Osteocyte (in vitro differentiated cells): ENCODE results near the gene MAP6. TPM values are rescaled to one million over a fixed set of nuclear protein-coding genes. Genes with fewer than 3 reads are reported as not detected.

ENCODE experiments used
- DNase-seq: peaks from one replicate; pipeline ENCODE4 v3.0.0; 2021; ENCODE audit warnings: mixed read lengths; ENCODE audit not compliant: unreplicated experiment; ENCODE audit errors: extremely low spot score
- H3K27ac Mint-ChIP-seq: one replicate; pipeline ENCODE4 v1.8.0; 2021; ENCODE audit warnings: mild to moderate bottlenecking, mixed read lengths; ENCODE audit not compliant: unreplicated experiment
- H3K27me3 Mint-ChIP-seq: one replicate; pipeline ENCODE4 v1.8.0; 2021; ENCODE audit warnings: mixed read lengths; ENCODE audit not compliant: unreplicated experiment
- H3K36me3 Mint-ChIP-seq: one replicate; pipeline ENCODE4 v1.8.0; 2021; ENCODE audit warnings: mixed read lengths; ENCODE audit not compliant: unreplicated experiment
- H3K4me1 Mint-ChIP-seq: one replicate; pipeline ENCODE4 v1.8.0; 2021; ENCODE audit warnings: mixed read lengths; ENCODE audit not compliant: unreplicated experiment
- H3K4me3 Mint-ChIP-seq: one replicate; pipeline ENCODE4 v1.8.0; 2021; ENCODE audit warnings: mild to moderate bottlenecking, moderate library complexity, mixed read lengths; ENCODE audit not compliant: unreplicated experiment
- H3K9me3 Mint-ChIP-seq: one replicate; pipeline ENCODE4 v1.8.0; 2021; ENCODE audit warnings: mixed read lengths; ENCODE audit not compliant: unreplicated experiment
- CTCF ChIP-seq: fragments of 200-600 bp; sonication (generic); IDR thresholded peaks from 2 replicates; pipeline ENCODE4 v1.5.0; 2021; ENCODE audit warnings: antibody characterized with exemption, mild to moderate bottlenecking, moderate library complexity
- total RNA-seq: library from RNA; stranded (reverse); gene quantifications from 2 replicates; pipeline ENCODE4 v1.2.1, GENCODE V29; 2021

MAP6 gene
- total RNA-seq, 1 donor from 2014 or later = 2.3 TPM

- DNase-seq = no peak
- H3K27me3 Mint-ChIP-seq = no peaks in the 10 kb centered on the region
- no peaks in the 10 kb centered on the region for H3K36me3 Mint-ChIP-seq
- TF ChIP-seq CTCF = no peak
- H3K27ac Mint-ChIP-seq = peak overlapping the region; percentile 91
- H3K4me3 Mint-ChIP-seq = peak overlapping the region; percentile 71
- H3K4me1 Mint-ChIP-seq = peaks cover 13% of the 10 kb centered on the region
- no peaks in the 10 kb centered on the region for H3K9me3 Mint-ChIP-seq
These were observed 84.8 kb downstream of the MAP6 start for GRCh38 chr11:75583718-75584658.

- no peaks in the 10 kb centered on the region for H3K9me3 Mint-ChIP-seq
- peak; percentile 40 for TF ChIP-seq CTCF
These were observed 85.7 kb downstream of the MAP6 start for GRCh38 chr11:75582895-75583717.

GRCh38 chr11:75582506-75582894 is 86.3 kb downstream of the MAP6 start:
- TF ChIP-seq CTCF = no peak
- Mint-ChIP-seq H3K4me3 (peak overlapping the region; percentile 71), H3K4me1 (peaks cover 13% of the 10 kb centered on the region), H3K27ac (peak overlapping the region; percentile 90), H3K27me3 (no peaks in the 10 kb centered on the region), H3K36me3 (no peaks in the 10 kb centered on the region), H3K9me3 (no peaks in the 10 kb centered on the region)
- no peak for DNase-seq

More at GRCh38 chr11:75582895-75583717, 85.7 kb downstream of the MAP6 start:
- peak; percentile 92 for DNase-seq
- H3K27me3 Mint-ChIP-seq = no peaks in the 10 kb centered on the region
- H3K36me3 Mint-ChIP-seq = no peaks in the 10 kb centered on the region
- H3K4me3 Mint-ChIP-seq = peak overlapping the region; percentile 71
- H3K27ac Mint-ChIP-seq = peak overlapping the region; percentile 91
- peaks cover 13% of the 10 kb centered on the region for H3K4me1 Mint-ChIP-seq

GRCh38 chr11:75579841-75580240 is 89.0 kb downstream of the MAP6 start:
- Mint-ChIP-seq H3K9me3 (peaks cover 4% of the 10 kb centered on the region), H3K27me3 (no peaks in the 10 kb centered on the region), H3K27ac (no peak overlapping the region), H3K4me3 (no peak overlapping the region), H3K36me3 (no peaks in the 10 kb centered on the region), H3K4me1 (peaks cover 27% of the 10 kb centered on the region)
- TF ChIP-seq CTCF = no peak
- DNase-seq = no peak

GRCh38 chr11:75578977-75579376 is 89.9 kb downstream of the MAP6 start:
- no peak for DNase-seq
- Mint-ChIP-seq H3K4me3 (no peak overlapping the region), H3K27me3 (no peaks in the 10 kb centered on the region), H3K27ac (no peak overlapping the region), H3K36me3 (no peaks in the 10 kb centered on the region), H3K4me1 (peaks cover 23% of the 10 kb centered on the region), H3K9me3 (peaks cover 4% of the 10 kb centered on the region)
- TF ChIP-seq CTCF = no peak
